Measurements from ENCODE around the gene MIEF2. TPM values are rescaled to one million over a fixed set of nuclear protein-coding genes. Genes with fewer than 3 reads are reported as not detected.

Gene MIEF2
- total RNA-seq, 1 donor from 2014 or later, result 22.2 TPM

- H3K27me3 Mint-ChIP-seq, result no peaks in the 10 kb centered on the region
- TF ChIP-seq, protein P1, sequence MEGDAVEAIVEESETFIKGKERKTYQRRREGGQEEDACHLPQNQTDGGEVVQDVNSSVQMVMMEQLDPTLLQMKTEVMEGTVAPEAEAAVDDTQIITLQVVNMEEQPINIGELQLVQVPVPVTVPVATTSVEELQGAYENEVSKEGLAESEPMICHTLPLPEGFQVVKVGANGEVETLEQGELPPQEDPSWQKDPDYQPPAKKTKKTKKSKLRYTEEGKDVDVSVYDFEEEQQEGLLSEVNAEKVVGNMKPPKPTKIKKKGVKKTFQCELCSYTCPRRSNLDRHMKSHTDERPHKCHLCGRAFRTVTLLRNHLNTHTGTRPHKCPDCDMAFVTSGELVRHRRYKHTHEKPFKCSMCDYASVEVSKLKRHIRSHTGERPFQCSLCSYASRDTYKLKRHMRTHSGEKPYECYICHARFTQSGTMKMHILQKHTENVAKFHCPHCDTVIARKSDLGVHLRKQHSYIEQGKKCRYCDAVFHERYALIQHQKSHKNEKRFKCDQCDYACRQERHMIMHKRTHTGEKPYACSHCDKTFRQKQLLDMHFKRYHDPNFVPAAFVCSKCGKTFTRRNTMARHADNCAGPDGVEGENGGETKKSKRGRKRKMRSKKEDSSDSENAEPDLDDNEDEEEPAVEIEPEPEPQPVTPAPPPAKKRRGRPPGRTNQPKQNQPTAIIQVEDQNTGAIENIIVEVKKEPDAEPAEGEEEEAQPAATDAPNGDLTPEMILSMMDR (IDR thresholded peaks at IDR 0.05; ENCODE audit: unreplicated experiment), result no peak
- peak overlapping the region; percentile 31 for H3K4me3 Mint-ChIP-seq (ENCODE audit: low read depth)
- no peaks in the 10 kb centered on the region for H3K9me3 Mint-ChIP-seq (ENCODE audit: low read depth)
- no peak for DNase-seq (ENCODE audit: low spot score, unreplicated experiment)
- peaks cover 23% of the 10 kb centered on the region for H3K36me3 Mint-ChIP-seq (ENCODE audit: insufficient read depth)
- H3K4me1 Mint-ChIP-seq (ENCODE audit: low read depth), result peaks cover 8% of the 10 kb centered on the region
- no peak overlapping the region for H3K27ac Mint-ChIP-seq
Measured at GRCh38 chr17:18246109-18246725, 14.2 kb upstream of the MIEF2 start.

DNA sequence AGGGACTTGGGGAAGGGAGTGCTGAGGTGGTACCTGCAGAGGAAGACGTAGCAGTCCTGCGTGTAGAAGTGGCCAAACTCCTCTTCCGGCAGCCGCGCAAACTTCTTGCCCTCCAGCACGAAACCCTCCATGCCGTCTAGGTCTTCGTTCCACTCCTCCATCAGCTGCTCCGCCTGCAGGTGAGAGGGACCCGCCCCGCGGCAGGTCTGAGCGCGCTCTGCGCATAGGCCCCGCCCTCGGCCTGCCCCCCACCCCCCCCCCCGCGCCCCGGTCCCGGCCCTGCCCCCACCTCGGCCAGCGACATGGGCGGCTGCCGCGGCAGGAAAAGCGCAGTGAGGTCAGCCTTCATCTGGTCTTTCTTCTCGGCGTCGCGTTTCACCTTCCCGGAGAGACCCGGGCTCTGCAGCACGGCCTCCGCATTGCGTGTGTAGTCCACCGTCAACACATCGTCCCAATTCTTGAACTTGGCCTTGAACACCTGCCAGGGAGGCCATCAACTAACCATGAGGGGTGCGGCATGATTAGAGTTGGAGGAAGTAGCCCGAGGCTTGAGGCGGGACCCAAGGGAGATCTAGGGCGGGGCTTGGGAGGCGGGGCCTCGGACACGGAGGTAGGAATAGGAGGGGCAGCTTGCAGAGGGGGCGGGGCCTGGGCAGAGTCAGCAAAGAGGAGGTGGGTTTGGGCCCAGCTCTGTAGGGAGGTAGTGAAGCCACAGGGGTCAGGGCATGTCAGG, 13.4 kb upstream of the MIEF2 start:
- Mint-ChIP-seq H3K36me3 (ENCODE audit: insufficient read depth) (peaks cover 23% of the 10 kb centered on the region), H3K4me3 (ENCODE audit: low read depth) (peak overlapping the region; percentile 64), H3K9me3 (ENCODE audit: low read depth) (no peaks in the 10 kb centered on the region), H3K27ac (peak overlapping the region; percentile 90), H3K27me3 (no peaks in the 10 kb centered on the region), H3K4me1 (ENCODE audit: low read depth) (peaks cover 8% of the 10 kb centered on the region)
- DNase-seq (ENCODE audit: low spot score, unreplicated experiment), result no peak
- TF ChIP-seq, protein P1 (IDR thresholded peaks at IDR 0.05; ENCODE audit: unreplicated experiment), result no peak

DNA sequence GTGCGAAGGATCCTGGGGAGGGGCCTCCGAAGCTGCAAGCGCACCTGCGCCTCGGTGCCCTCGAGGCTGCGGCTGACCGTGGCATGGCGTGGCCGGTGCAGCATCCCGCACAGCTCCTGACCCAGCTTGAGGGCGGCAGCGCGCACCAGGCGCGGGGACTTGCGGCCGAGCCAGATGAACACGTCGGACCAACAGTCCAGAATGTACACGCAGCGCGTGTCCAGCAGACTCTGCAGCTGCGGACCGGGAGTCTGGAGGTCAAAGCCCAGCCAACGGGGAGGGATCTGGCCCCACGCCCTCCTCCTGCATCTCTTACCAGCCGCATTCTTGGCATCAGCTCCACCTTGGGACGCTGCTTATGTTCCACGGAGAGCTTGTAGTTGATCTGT, 12.9 kb upstream of the MIEF2 start:
- Mint-ChIP-seq H3K36me3 (ENCODE audit: insufficient read depth) (peaks cover 25% of the 10 kb centered on the region), H3K27ac (no peak overlapping the region), H3K9me3 (ENCODE audit: low read depth) (no peaks in the 10 kb centered on the region), H3K4me1 (ENCODE audit: low read depth) (peaks cover 8% of the 10 kb centered on the region), H3K27me3 (no peaks in the 10 kb centered on the region), H3K4me3 (ENCODE audit: low read depth) (no peak overlapping the region)
- no peak for DNase-seq (ENCODE audit: low spot score, unreplicated experiment)
- TF ChIP-seq, protein P1 (IDR thresholded peaks at IDR 0.05; ENCODE audit: unreplicated experiment), result no peak

GRCh38 chr17:18248300-18248731, 12.1 kb upstream of the MIEF2 start:
- peak; percentile 49 for DNase-seq (ENCODE audit: low spot score, unreplicated experiment)
- Mint-ChIP-seq H3K9me3 (ENCODE audit: low read depth) (no peaks in the 10 kb centered on the region), H3K27ac (no peak overlapping the region), H3K4me1 (ENCODE audit: low read depth) (peaks cover 8% of the 10 kb centered on the region), H3K27me3 (no peaks in the 10 kb centered on the region), H3K36me3 (ENCODE audit: insufficient read depth) (peaks cover 26% of the 10 kb centered on the region), H3K4me3 (ENCODE audit: low read depth) (no peak overlapping the region)
- TF ChIP-seq, protein P1 (IDR thresholded peaks at IDR 0.05; ENCODE audit: unreplicated experiment), result peak; percentile 70

DNA sequence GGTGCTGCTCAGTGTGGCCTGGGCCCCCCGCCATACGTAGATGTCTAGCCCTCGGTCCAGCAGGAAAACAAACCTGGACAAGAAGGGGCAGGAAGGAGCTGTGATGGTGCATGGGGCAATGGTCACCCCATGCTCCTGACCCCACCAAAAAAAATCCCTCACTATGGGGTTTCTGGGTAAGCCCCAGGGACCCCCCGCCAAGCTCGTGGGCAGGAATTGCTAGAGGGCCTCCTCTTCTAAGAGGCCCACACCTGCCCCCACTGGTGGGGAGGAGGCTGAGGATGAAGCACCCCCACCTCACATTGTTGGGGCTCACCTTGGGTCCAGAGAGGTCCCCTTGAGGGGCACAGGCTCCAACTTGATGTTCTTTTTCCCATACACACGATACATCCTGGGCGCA, 11.7 kb upstream of the MIEF2 start:
- H3K36me3 Mint-ChIP-seq (ENCODE audit: insufficient read depth), result peaks cover 27% of the 10 kb centered on the region
- DNase-seq (ENCODE audit: low spot score, unreplicated experiment), result no peak
- H3K27me3 Mint-ChIP-seq, result no peaks in the 10 kb centered on the region
- TF ChIP-seq, protein P1 (IDR thresholded peaks at IDR 0.05; ENCODE audit: unreplicated experiment), result no peak
- H3K27ac Mint-ChIP-seq, result no peak overlapping the region
- H3K4me1 Mint-ChIP-seq (ENCODE audit: low read depth), result peaks cover 8% of the 10 kb centered on the region
- no peak overlapping the region for H3K4me3 Mint-ChIP-seq (ENCODE audit: low read depth)
- no peaks in the 10 kb centered on the region for H3K9me3 Mint-ChIP-seq (ENCODE audit: low read depth)

Measured in progenitor cell of endocrine pancreas (in vitro differentiated cells).